GM23338 (cell line): Measurements from ENCODE around the gene VCL. TPM values are rescaled to one million over a fixed set of nuclear protein-coding genes. Genes with fewer than 3 reads are reported as not detected.
A peak's percentile ranks its signal among the peaks of the same experiment; 100 is the strongest.
"Not testable (repeated sequence)": the region's sequence is repeated elsewhere in the genome, so short reads cannot be mapped to it uniquely, and the experiment has no call there.

Experiments
- ATAC-seq: fragments of 200-7000 bp; cut with Tn5 transposase; 3 replicates; pipeline ENCODE4 v1.9.1; 2020
- DNase-seq: peaks from one replicate; pipeline ENCODE4 v3.0.0-alpha.2; 2015; ENCODE audit warnings: low spot score
- H2AFZ ChIP-seq: fragments of 200-600 bp; sonication (generic); 2 replicates; pipeline ENCODE4 v1.8.0; 2016; ENCODE audit warnings: antibody characterized with exemption, mild to moderate bottlenecking, moderate library complexity
- H3F3A ChIP-seq: fragments of 200-600 bp; sonication (generic); replicated peaks from 2 replicates; pipeline ENCODE4 v1.8.0; 2017; ENCODE audit warnings: antibody characterized with exemption, mixed run types, low read depth
- H3K27ac ChIP-seq: fragments of 200-600 bp; sonication (generic); 2 replicates; pipeline ENCODE4 v1.6.1; 2016; ENCODE audit warnings: low read depth
- H3K27me3 ChIP-seq: fragments of 200-600 bp; sonication (generic); 2 replicates; pipeline ENCODE4 v1.8.0; 2016; ENCODE audit warnings: mild to moderate bottlenecking, mixed run types, moderate library complexity; ENCODE audit not compliant: insufficient read depth
- H3K36me3 ChIP-seq: fragments of 200-600 bp; sonication (generic); 2 replicates; pipeline ENCODE4 v1.8.0; 2016; ENCODE audit warnings: mild to moderate bottlenecking; ENCODE audit not compliant: insufficient read depth
- H3K4me1 ChIP-seq: fragments of 200-600 bp; sonication (generic); 2 replicates; pipeline ENCODE4 v1.8.0; 2016; ENCODE audit warnings: mild to moderate bottlenecking, moderate library complexity; ENCODE audit not compliant: insufficient read depth
- H3K4me2 ChIP-seq: fragments of 200-600 bp; sonication (generic); 2 replicates; pipeline ENCODE4 v1.7.1; 2017; ENCODE audit warnings: mixed run types
- H3K4me3 ChIP-seq: fragments of 200-600 bp; sonication (generic); 2 replicates; pipeline ENCODE4 v1.6.1; 2016; ENCODE audit warnings: mixed run types
- H3K79me2 ChIP-seq: fragments of 200-600 bp; sonication (generic); replicated peaks from 2 replicates; pipeline ENCODE4 v1.8.0; 2017; ENCODE audit warnings: mild to moderate bottlenecking; ENCODE audit not compliant: insufficient read depth
- H3K9me2 ChIP-seq: fragments of 200-600 bp; sonication (generic); 2 replicates; pipeline ENCODE4 v1.8.0; 2017; ENCODE audit not compliant: insufficient read depth
- H4K20me1 ChIP-seq: fragments of 200-600 bp; sonication (generic); replicated peaks from 2 replicates; pipeline ENCODE4 v1.8.0; 2017; ENCODE audit warnings: mild to moderate bottlenecking; ENCODE audit not compliant: insufficient read depth
- H3K27ac Mint-ChIP-seq: 2 replicates; pipeline ENCODE4 v1.8.0; 2020; ENCODE audit warnings: inconsistent platforms, mild to moderate bottlenecking, moderate library complexity, mixed read lengths
- H3K27me3 Mint-ChIP-seq: 3 replicates; pipeline ENCODE4 v1.8.0; 2022; ENCODE audit warnings: low read depth, mild to moderate bottlenecking, moderate library complexity, mixed read lengths, inconsistent platforms; ENCODE audit not compliant: insufficient read depth, poor library complexity
- H3K36me3 Mint-ChIP-seq: 3 replicates; pipeline ENCODE4 v1.8.0; 2021; ENCODE audit warnings: low read depth, mild to moderate bottlenecking, inconsistent platforms, moderate library complexity, mixed read lengths
- H3K4me1 Mint-ChIP-seq: 3 replicates; pipeline ENCODE4 v1.8.0; 2020; ENCODE audit warnings: mild to moderate bottlenecking, inconsistent platforms, mixed read lengths
- H3K4me3 Mint-ChIP-seq: 3 replicates; pipeline ENCODE4 v1.8.0; 2021; ENCODE audit warnings: moderate library complexity, mild to moderate bottlenecking, inconsistent platforms, mixed read lengths
- H3K9me3 Mint-ChIP-seq: 3 replicates; pipeline ENCODE4 v1.8.0; 2020; ENCODE audit warnings: moderate library complexity, mild to moderate bottlenecking, inconsistent platforms, mixed read lengths
- CTCF ChIP-seq, 2 experiments: fragments of 200-600 bp in 1 of 2; sonication (generic) in 1 of 2; conservative IDR thresholded peaks; 2 replicates each; pipeline versions ENCODE4 v1.5.1 to v1.6.1; 2016 to 2017; ENCODE audit warnings: antibody characterized with exemption in 2 of 2, low read depth in 2 of 2, mild to moderate bottlenecking in 2 of 2, moderate library complexity in 1 of 2
- ETS1 ChIP-seq: IDR thresholded peaks from 2 replicates; pipeline ENCODE4 v1.6.1; 2016; ENCODE audit warnings: antibody characterized with exemption
- ZNF114 ChIP-seq: fragments of 250-450 bp; sonication (Bioruptor Pico); IDR thresholded peaks from 2 replicates; pipeline ENCODE4 v1.5.0; 2020; ENCODE audit warnings: mild to moderate bottlenecking, moderate library complexity
- polyA plus RNA-seq: library from polyadenylated mRNA; unstranded; fragments of >200 nt; fragmentation: Nextera tagmentation; extraction: Ambion mirVana; gene quantifications from 2 replicates; pipeline ENCODE4 v1.2.1, GENCODE V29; 2016
- total RNA-seq: library from RNA; depleted of rRNA; stranded (reverse); fragments of >200 nt; shearing (Covaris generic); gene quantifications from 2 replicates; pipeline ENCODE4 v1.2.3, GENCODE V29; 2014

VCL gene
- total and polyA plus RNA-seq, 2 experiments from 2014 or later: 60.7 to 254 TPM

GRCh38 chr10:74135452-74135851, 137.5 kb downstream of the VCL start:
- H3K4me2 ChIP-seq: no peak overlapping the region
- Mint-ChIP-seq H3K27me3 (no peaks in the 10 kb centered on the region), H3K4me1 (no peaks in the 10 kb centered on the region), H3K9me3 (no peaks in the 10 kb centered on the region), H3K4me3 (no peak overlapping the region), H3K27ac (no peak overlapping the region), H3K36me3 (peaks cover 48% of the 10 kb centered on the region; the same call in 2 of the 3 replicates)
- no peak overlapping the region for H2AFZ ChIP-seq
- peaks cover 46% of the 10 kb centered on the region; the same call in 1 of the 2 replicates for H3K36me3 ChIP-seq
- no peak for TF ChIP-seq ETS1
- no peak for TF ChIP-seq ZNF114 (CRISPR knock-in tag)
- no peaks in the 10 kb centered on the region for H3K4me1 ChIP-seq
- no peaks in the 10 kb centered on the region for H3F3A ChIP-seq
- H3K9me2 ChIP-seq: no peaks in the 10 kb centered on the region
- no peaks in the 10 kb centered on the region for H3K27me3 ChIP-seq
- no peak for DNase-seq
- no peaks in the 10 kb centered on the region for H3K79me2 ChIP-seq
- no peak for ATAC-seq
- no peak overlapping the region for H3K27ac ChIP-seq
- H3K4me3 ChIP-seq: no peak overlapping the region
- no peaks in the 10 kb centered on the region for H4K20me1 ChIP-seq

- TF ChIP-seq CTCF (conservative IDR thresholded peaks at IDR 0.05; ENCODE audit: low read depth in 2 of 2): peak in 1 of 2 experiments; percentile 14; a peak in 1 of 4 replicates
- no peak for TF ChIP-seq ZNF114 (CRISPR knock-in tag)
- ATAC-seq (no peak), DNase-seq (no peak)
- Mint-ChIP-seq H3K27me3 (no peaks in the 10 kb centered on the region), H3K27ac (no peak overlapping the region), H3K4me1 (no peaks in the 10 kb centered on the region), H3K36me3 (peaks cover 37% of the 10 kb centered on the region; the same call in 2 of the 3 replicates), H3K4me3 (no peak overlapping the region), H3K9me3 (no peaks in the 10 kb centered on the region)
- Histone ChIP-seq H3K4me1 (no peaks in the 10 kb centered on the region), H3K27me3 (no peaks in the 10 kb centered on the region), H3K4me3 (no peak overlapping the region), H3K4me2 (no peak overlapping the region), H3K27ac (no peak overlapping the region), H4K20me1 (no peaks in the 10 kb centered on the region), H3K79me2 (peaks cover 19% of the 10 kb centered on the region), H3K9me2 (no peaks in the 10 kb centered on the region), H3F3A (no peaks in the 10 kb centered on the region), H3K36me3 (peaks cover 26% of the 10 kb centered on the region; the same call in 1 of the 2 replicates), H2AFZ (no peak overlapping the region)
Observed at GRCh38 chr10:74137992-74138391, 140.1 kb downstream of the VCL start.

GRCh38 chr10:74138596-74138995, 140.7 kb downstream of the VCL start:
- H3K27me3 Mint-ChIP-seq, H3K4me1 Mint-ChIP-seq, H3K27ac Mint-ChIP-seq, H3K9me3 Mint-ChIP-seq, H3K9me2 ChIP-seq, H3K27ac ChIP-seq, H3K4me3 Mint-ChIP-seq, H3K4me3 ChIP-seq, H4K20me1 ChIP-seq, H2AFZ ChIP-seq, ATAC-seq, H3K4me1 ChIP-seq, DNase-seq, H3K4me2 ChIP-seq, H3K27me3 ChIP-seq, H3F3A ChIP-seq: not testable (repeated sequence)
- peaks cover 26% of the 10 kb centered on the region; the same call in 1 of the 2 replicates for H3K36me3 ChIP-seq
- peaks cover 31% of the 10 kb centered on the region; the same call in 2 of the 3 replicates for H3K36me3 Mint-ChIP-seq
- H3K79me2 ChIP-seq: peaks cover 24% of the 10 kb centered on the region
